Peyer's patch (tissue), 4 donors: ENCODE results near the gene CPNE6. TPM values are rescaled to one million over a fixed set of nuclear protein-coding genes. Genes with fewer than 3 reads are reported as not detected.
"Not testable (repeated sequence)": the region's sequence is repeated elsewhere in the genome, so short reads cannot be mapped to it uniquely, and the experiment has no call there.

ENCODE experiments used
- DNase-seq, 3 donors: peaks; one replicate each; pipeline ENCODE4 v3.0.0-alpha.2; 2017 to 2019
- H3K27ac ChIP-seq, 4 donors: fragments of 200-600 bp; sonication (generic); one replicate each; pipeline ENCODE4 v1.5.1; 2016 to 2019
- H3K27me3 ChIP-seq, 2 donors: fragments of 200-600 bp; sonication (generic); one replicate each; pipeline ENCODE4 v1.5.1; 2019
- H3K36me3 ChIP-seq, 3 donors: fragments of 200-600 bp; sonication (generic); one replicate each; pipeline ENCODE4 v1.5.1; 2016 to 2019
- H3K4me1 ChIP-seq, 4 donors: fragments of 200-600 bp; sonication (generic); one replicate each; pipeline ENCODE4 v1.5.1; 2016 to 2019
- H3K4me3 ChIP-seq, 4 donors: fragments of 200-600 bp; sonication (generic); 1 replicate in 3 of 4; 2 replicates in 1 of 4; pipeline ENCODE4 v1.5.1; 2016 to 2019; ENCODE audit warnings: mild to moderate bottlenecking in 1 of 4
- H3K9me3 ChIP-seq, 4 donors: fragments of 200-600 bp; sonication (generic); one replicate each; pipeline ENCODE4 v1.5.1; 2016 to 2019; ENCODE audit warnings: mild to moderate bottlenecking in 1 of 4
- CTCF ChIP-seq, 6 experiments: fragments of 450-650 bp in 4 of 6; fragments of 200-600 bp in 2 of 6; sonication (generic) in 1 of 6; IDR thresholded peaks; one replicate each; pipeline ENCODE4 v1.5.1; 2017 to 2019; ENCODE audit warnings: antibody characterized with exemption in 6 of 6, mild to moderate bottlenecking in 3 of 6, moderate library complexity in 1 of 6
- POLR2A ChIP-seq, 2 donors: fragments of 450-650 bp; IDR thresholded peaks; one replicate each; pipeline ENCODE4 v1.5.1; 2017; ENCODE audit warnings: antibody characterized with exemption in 2 of 2, mild to moderate bottlenecking in 2 of 2, moderate library complexity in 2 of 2
- total RNA-seq, 4 donors: library from RNA; depleted of rRNA; stranded (reverse); fragments of >200 nt; gene quantifications; one replicate each; pipeline ENCODE4 v1.1.0, GENCODE V29; 2016

The CPNE6 gene
- 1 to 10 TPM in 3 of 4 donors, not detected in 1; 1.9 to 4.6 (median 3.6) TPM for total RNA-seq

GRCh38 chr14:24071144-24071697 lies at the start of gene CPNE6:
Gene CPNE6 (plus strand): TSS chr14:24071562. CDS start chr14:24072937, 1,375 bp downstream.
- H3K27ac ChIP-seq = peak within 1 kb of the TSS in 3 of 4 donors; percentile 27 to 89 (median 77)

GRCh38 chr14:24024939-24025418 lies 46.4 kb upstream of the CPNE6 start:
- H3K36me3 ChIP-seq, H3K4me3 ChIP-seq, H3K27ac ChIP-seq, H3K9me3 ChIP-seq, H3K4me1 ChIP-seq, H3K27me3 ChIP-seq, DNase-seq: not testable (repeated sequence)

More at GRCh38 chr14:24071144-24071697, at the start of gene CPNE6:
- no peaks in the 10 kb centered on the region for H3K36me3 ChIP-seq
- no peaks in the 10 kb centered on the region for H3K9me3 ChIP-seq
- H3K27me3 ChIP-seq = no peaks in the 10 kb centered on the region
- TF ChIP-seq CTCF (IDR thresholded peaks at IDR 0.05) = no peak
- TF ChIP-seq POLR2A (IDR thresholded peaks at IDR 0.05) = no peak
- H3K4me1 ChIP-seq = peaks cover 0 to 25% (median 6%) of the 10 kb centered on the region in 4 donors
- DNase-seq = no peak
- peak within 1 kb of the TSS in 1 of 4 donors; percentile 4 for H3K4me3 ChIP-seq

- H3K27ac ChIP-seq, H3K36me3 ChIP-seq, H3K27me3 ChIP-seq, H3K9me3 ChIP-seq, H3K4me3 ChIP-seq, H3K4me1 ChIP-seq, DNase-seq: not testable (repeated sequence)
These were observed 41.7 kb upstream of the CPNE6 start for GRCh38 chr14:24029687-24030086.

- H3K4me1 ChIP-seq = not testable (repeated sequence)
These were observed 40.0 kb upstream of the CPNE6 start for GRCh38 chr14:24031331-24031730.

GRCh38 chr14:24032727-24033418 lies 38.5 kb upstream of the CPNE6 start:
- no peaks in the 10 kb centered on the region for H3K9me3 ChIP-seq
- DNase-seq = no peak
- TF ChIP-seq CTCF (IDR thresholded peaks at IDR 0.05) (no peak), POLR2A (IDR thresholded peaks at IDR 0.05) (no peak)
- no peaks in the 10 kb centered on the region for H3K27me3 ChIP-seq
- H3K27ac ChIP-seq = no peak overlapping the region
- no peak overlapping the region for H3K4me3 ChIP-seq
- H3K36me3 ChIP-seq = no peaks in the 10 kb centered on the region
- peaks cover 0 to 4% (median 0%) of the 10 kb centered on the region in 4 donors for H3K4me1 ChIP-seq

More at GRCh38 chr14:24031331-24031730, 40.0 kb upstream of the CPNE6 start:
- not testable (repeated sequence) for H3K36me3 ChIP-seq, H3K4me3 ChIP-seq, H3K9me3 ChIP-seq, H3K27me3 ChIP-seq, H3K27ac ChIP-seq, DNase-seq

GRCh38 chr14:24035769-24036168 lies 35.6 kb upstream of the CPNE6 start:
- H3K4me1 ChIP-seq, H3K36me3 ChIP-seq, H3K27me3 ChIP-seq, DNase-seq, H3K9me3 ChIP-seq: not testable (repeated sequence)
- peak overlapping the region; percentile 54 to 83 (median 60) for H3K4me3 ChIP-seq
- TF ChIP-seq CTCF (IDR thresholded peaks at IDR 0.05) = peak in 1 of 6 experiments; percentile 15
- H3K27ac ChIP-seq = peak overlapping the region; percentile 68 to 99 (median 84)

- Histone ChIP-seq H3K27me3 (no peaks in the 10 kb centered on the region), H3K36me3 (no peaks in the 10 kb centered on the region), H3K9me3 (no peaks in the 10 kb centered on the region), H3K4me3 (peak overlapping the region; percentile 54 to 83 (median 60)), H3K27ac (peak overlapping the region; percentile 68 to 99 (median 84)), H3K4me1 (peaks cover 0 to 4% (median 0%) of the 10 kb centered on the region in 4 donors)
- TF ChIP-seq POLR2A (IDR thresholded peaks at IDR 0.05) (peak; percentile 67 to 70), CTCF (IDR thresholded peaks at IDR 0.05) (peak; percentile 59 to 82 (median 69))
- peak; percentile 68 to 95 (median 90) for DNase-seq
These were observed 35.0 kb upstream of the CPNE6 start for GRCh38 chr14:24036169-24036962.

GRCh38 chr14:24036963-24037657 lies 34.3 kb upstream of the CPNE6 start:
- not testable (repeated sequence) for H3K4me1 ChIP-seq, H3K36me3 ChIP-seq, DNase-seq, H3K27me3 ChIP-seq, H3K9me3 ChIP-seq
- peak overlapping the region; percentile 68 to 99 (median 84) for H3K27ac ChIP-seq
- peak overlapping the region; percentile 54 to 83 (median 60) for H3K4me3 ChIP-seq
